Activated naive CD4-positive, alpha-beta T cell treated with anti-CD3 and anti-CD28 coated beads, Interleukin-2, amount 50 U/mL, for 72 hours (primary cell): Measurements from ENCODE around the gene ACADL. TPM values are rescaled to one million over a fixed set of nuclear protein-coding genes. Genes with fewer than 3 reads are reported as not detected.
"Not testable (repeated sequence)": the region's sequence is repeated elsewhere in the genome, so short reads cannot be mapped to it uniquely, and the experiment has no call there.

Experiments used
- ATAC-seq, 2 donors: fragments of 150-1000 bp; cut with Tn5 transposase; 2 replicates each; pipeline ENCODE4 v1.10.0; 2021; ENCODE audit warnings: mild to moderate bottlenecking in 2 of 2, moderate library complexity in 2 of 2
- DNase-seq, 2 donors: peaks; one replicate each; pipeline ENCODE4 v3.0.0; 2021 to 2022; ENCODE audit warnings: low spot score in 2 of 2
- H3K27ac Mint-ChIP-seq, 2 donors: one replicate each; pipeline ENCODE4 v1.8.0; 2022; ENCODE audit warnings: mild to moderate bottlenecking in 2 of 2, mixed read lengths in 2 of 2
- H3K36me3 Mint-ChIP-seq, 2 donors: one replicate each; pipeline ENCODE4 v1.8.0; 2022; ENCODE audit warnings: mixed read lengths in 2 of 2
- H3K9me3 Mint-ChIP-seq, 2 donors: one replicate each; pipeline ENCODE4 v1.8.0; 2022; ENCODE audit warnings: mixed read lengths in 2 of 2
- total RNA-seq, 2 donors: library from RNA; stranded (reverse); gene quantifications; one replicate each; pipeline ENCODE4 v1.2.3, GENCODE V29; 2022

The ACADL gene
- total RNA-seq, 2 donors from 2014 or later: not detected

- DNase-seq: no peak
- Mint-ChIP-seq H3K27ac (no peak overlapping the region), H3K9me3 (no peaks in the 10 kb centered on the region), H3K36me3 (no peaks in the 10 kb centered on the region)
- peak in 1 of 2 donors; percentile 55 for ATAC-seq
Observed at GRCh38 chr2:210224591-210224940, 681 bp downstream of the ACADL start.

GRCh38 chr2:210215120-210215519 is 10.1 kb downstream of the ACADL start:
- no peaks in the 10 kb centered on the region for H3K9me3 Mint-ChIP-seq
- DNase-seq (no peak), ATAC-seq (no peak)
- no peak overlapping the region for H3K27ac Mint-ChIP-seq
- no peaks in the 10 kb centered on the region for H3K36me3 Mint-ChIP-seq

- H3K27ac Mint-ChIP-seq: no peak overlapping the region
- no peaks in the 10 kb centered on the region for H3K36me3 Mint-ChIP-seq
- ATAC-seq: no peak
- no peaks in the 10 kb centered on the region for H3K9me3 Mint-ChIP-seq
- no peak for DNase-seq
Observed at GRCh38 chr2:210210185-210210584, 15.1 kb downstream of the ACADL start.

GRCh38 chr2:210207929-210208328 is 17.3 kb downstream of the ACADL start:
- Mint-ChIP-seq H3K27ac (no peak overlapping the region), H3K9me3 (no peaks in the 10 kb centered on the region), H3K36me3 (no peaks in the 10 kb centered on the region)
- ATAC-seq: no peak
- DNase-seq: no peak

GRCh38 chr2:210203558-210203957 is 21.7 kb downstream of the ACADL start:
- no peak for ATAC-seq
- no peaks in the 10 kb centered on the region for H3K9me3 Mint-ChIP-seq

GRCh38 chr2:210203147-210203546 is 22.1 kb downstream of the ACADL start:
- H3K9me3 Mint-ChIP-seq: no peaks in the 10 kb centered on the region
- ATAC-seq: no peak
- no peak for DNase-seq
- H3K27ac Mint-ChIP-seq: no peak overlapping the region
- no peaks in the 10 kb centered on the region for H3K36me3 Mint-ChIP-seq

More at GRCh38 chr2:210203558-210203957, 21.7 kb downstream of the ACADL start:
- H3K36me3 Mint-ChIP-seq: no peaks in the 10 kb centered on the region
- no peak overlapping the region for H3K27ac Mint-ChIP-seq
- no peak for DNase-seq

GRCh38 chr2:210199854-210200253 is 25.4 kb downstream of the ACADL start:
- H3K36me3 Mint-ChIP-seq: no peaks in the 10 kb centered on the region
- no peak for DNase-seq
- H3K27ac Mint-ChIP-seq: no peak overlapping the region
- no peaks in the 10 kb centered on the region for H3K9me3 Mint-ChIP-seq
- ATAC-seq: no peak

GRCh38 chr2:210199186-210199765 is 26.0 kb downstream of the ACADL start:
- Mint-ChIP-seq H3K27ac (no peak overlapping the region), H3K9me3 (no peaks in the 10 kb centered on the region), H3K36me3 (no peaks in the 10 kb centered on the region)
- peak in 1 of 2 donors; percentile 40 for ATAC-seq
- DNase-seq: no peak

GRCh38 chr2:210198326-210198725 is 26.9 kb downstream of the ACADL start:
- no peak for DNase-seq
- no peak for ATAC-seq
- Mint-ChIP-seq H3K9me3 (no peaks in the 10 kb centered on the region), H3K27ac (no peak overlapping the region), H3K36me3 (no peaks in the 10 kb centered on the region)

- no peak for DNase-seq
- no peak for ATAC-seq
- Mint-ChIP-seq H3K27ac (no peak overlapping the region), H3K36me3 (no peaks in the 10 kb centered on the region), H3K9me3 (no peaks in the 10 kb centered on the region)
Observed at GRCh38 chr2:210197720-210198119, 27.5 kb downstream of the ACADL start.

GRCh38 chr2:210195101-210195852 is 30.0 kb downstream of the ACADL start:
- Mint-ChIP-seq H3K36me3 (no peaks in the 10 kb centered on the region), H3K27ac (no peak overlapping the region), H3K9me3 (no peaks in the 10 kb centered on the region)
- ATAC-seq (no peak), DNase-seq (no peak)

GRCh38 chr2:210190345-210190744 is 34.9 kb downstream of the ACADL start:
- ATAC-seq (no peak), DNase-seq (no peak)
- H3K9me3 Mint-ChIP-seq: peaks cover 7 to 12% of the 10 kb centered on the region in 2 donors
- peaks cover 10 to 12% of the 10 kb centered on the region in 2 donors for H3K36me3 Mint-ChIP-seq
- H3K27ac Mint-ChIP-seq: no peak overlapping the region

- H3K36me3 Mint-ChIP-seq: peaks cover 18 to 19% of the 10 kb centered on the region in 2 donors
- no peak overlapping the region for H3K27ac Mint-ChIP-seq
- ATAC-seq: no peak
- no peak for DNase-seq
- peaks cover 14 to 20% of the 10 kb centered on the region in 2 donors for H3K9me3 Mint-ChIP-seq
Observed at GRCh38 chr2:210189452-210190138, 35.7 kb downstream of the ACADL start.

GRCh38 chr2:210188755-210189154 is 36.5 kb downstream of the ACADL start:
- H3K36me3 Mint-ChIP-seq: peaks cover 26 to 27% of the 10 kb centered on the region in 2 donors
- peaks cover 22 to 28% of the 10 kb centered on the region in 2 donors for H3K9me3 Mint-ChIP-seq
- DNase-seq (no peak), ATAC-seq (no peak)
- H3K27ac Mint-ChIP-seq: no peak overlapping the region

GRCh38 chr2:210188190-210188589 is 37.1 kb downstream of the ACADL start:
- Mint-ChIP-seq H3K9me3 (peaks cover 28% of the 10 kb centered on the region in 2 donors), H3K27ac (no peak overlapping the region), H3K36me3 (peaks cover 27 to 32% of the 10 kb centered on the region in 2 donors)
- DNase-seq (no peak), ATAC-seq (no peak)

- not testable (repeated sequence) for H3K27ac Mint-ChIP-seq, ATAC-seq, DNase-seq
- H3K36me3 Mint-ChIP-seq: peaks cover 44 to 46% of the 10 kb centered on the region in 2 donors
- H3K9me3 Mint-ChIP-seq: peaks cover 28 to 35% of the 10 kb centered on the region in 2 donors
Observed at GRCh38 chr2:210183936-210184335, 41.3 kb downstream of the ACADL start.

- Mint-ChIP-seq H3K36me3 (peaks cover 44 to 46% of the 10 kb centered on the region in 2 donors), H3K9me3 (peaks cover 28 to 32% of the 10 kb centered on the region in 2 donors)
- H3K27ac Mint-ChIP-seq, ATAC-seq, DNase-seq: not testable (repeated sequence)
Observed at GRCh38 chr2:210181606-210182088, 43.6 kb downstream of the ACADL start.
